Measurements from ENCODE around the gene FNIP2. TPM values are rescaled to one million over a fixed set of nuclear protein-coding genes. Genes with fewer than 3 reads are reported as not detected.

Gene FNIP2
- total and polyA plus RNA-seq, 9 of the 15 experiments (the other 6 are each of a cell fraction or from before 2014, with no cell fraction given), result 1.7 to 15.5 (median 8.3) TPM

DNA sequence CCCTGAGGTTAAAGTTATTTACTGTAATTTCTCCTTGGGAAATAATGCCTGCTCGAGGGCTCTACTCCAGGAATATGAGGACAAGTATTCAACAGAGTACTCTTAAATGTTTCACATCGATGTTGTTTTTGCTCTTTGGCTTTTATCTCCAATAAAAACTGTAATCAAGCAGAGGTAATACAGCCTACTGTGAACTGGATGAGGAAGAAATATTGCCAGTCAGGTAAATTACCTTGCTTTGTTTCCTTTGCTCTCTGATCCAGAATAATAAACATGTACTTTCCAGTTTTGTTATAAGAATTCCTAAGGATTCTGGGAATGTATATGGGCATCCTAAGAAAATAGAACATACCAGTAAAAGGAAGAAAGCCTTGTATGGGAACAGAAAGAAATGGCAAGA, 60.4 kb downstream of the FNIP2 start (continued):
- TF ChIP-seq, protein P1, sequence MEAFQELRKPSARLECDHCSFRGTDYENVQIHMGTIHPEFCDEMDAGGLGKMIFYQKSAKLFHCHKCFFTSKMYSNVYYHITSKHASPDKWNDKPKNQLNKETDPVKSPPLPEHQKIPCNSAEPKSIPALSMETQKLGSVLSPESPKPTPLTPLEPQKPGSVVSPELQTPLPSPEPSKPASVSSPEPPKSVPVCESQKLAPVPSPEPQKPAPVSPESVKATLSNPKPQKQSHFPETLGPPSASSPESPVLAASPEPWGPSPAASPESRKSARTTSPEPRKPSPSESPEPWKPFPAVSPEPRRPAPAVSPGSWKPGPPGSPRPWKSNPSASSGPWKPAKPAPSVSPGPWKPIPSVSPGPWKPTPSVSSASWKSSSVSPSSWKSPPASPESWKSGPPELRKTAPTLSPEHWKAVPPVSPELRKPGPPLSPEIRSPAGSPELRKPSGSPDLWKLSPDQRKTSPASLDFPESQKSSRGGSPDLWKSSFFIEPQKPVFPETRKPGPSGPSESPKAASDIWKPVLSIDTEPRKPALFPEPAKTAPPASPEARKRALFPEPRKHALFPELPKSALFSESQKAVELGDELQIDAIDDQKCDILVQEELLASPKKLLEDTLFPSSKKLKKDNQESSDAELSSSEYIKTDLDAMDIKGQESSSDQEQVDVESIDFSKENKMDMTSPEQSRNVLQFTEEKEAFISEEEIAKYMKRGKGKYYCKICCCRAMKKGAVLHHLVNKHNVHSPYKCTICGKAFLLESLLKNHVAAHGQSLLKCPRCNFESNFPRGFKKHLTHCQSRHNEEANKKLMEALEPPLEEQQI (IDR thresholded peaks at IDR 0.05), result no peak
- TF ChIP-seq, protein P2, sequence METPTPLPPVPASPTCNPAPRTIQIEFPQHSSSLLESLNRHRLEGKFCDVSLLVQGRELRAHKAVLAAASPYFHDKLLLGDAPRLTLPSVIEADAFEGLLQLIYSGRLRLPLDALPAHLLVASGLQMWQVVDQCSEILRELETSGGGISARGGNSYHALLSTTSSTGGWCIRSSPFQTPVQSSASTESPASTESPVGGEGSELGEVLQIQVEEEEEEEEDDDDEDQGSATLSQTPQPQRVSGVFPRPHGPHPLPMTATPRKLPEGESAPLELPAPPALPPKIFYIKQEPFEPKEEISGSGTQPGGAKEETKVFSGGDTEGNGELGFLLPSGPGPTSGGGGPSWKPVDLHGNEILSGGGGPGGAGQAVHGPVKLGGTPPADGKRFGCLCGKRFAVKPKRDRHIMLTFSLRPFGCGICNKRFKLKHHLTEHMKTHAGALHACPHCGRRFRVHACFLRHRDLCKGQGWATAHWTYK (CRISPR knock-in tag; IDR thresholded peaks at IDR 0.05), result no peak
- no peak for TF ChIP-seq ZNF324 (CRISPR knock-in tag; IDR thresholded peaks at IDR 0.05)
- TF ChIP-seq TEAD4 (IDR thresholded peaks at IDR 0.05; ENCODE audit: low read length), result no peak
- TF ChIP-seq TEAD4 (CRISPR knock-in tag; IDR thresholded peaks at IDR 0.05; ENCODE audit: borderline replicate concordance), result no peak
- TF ChIP-seq POLR2A (conservative IDR thresholded peaks at IDR 0.05), result no peak
- TF ChIP-seq, protein P3, sequence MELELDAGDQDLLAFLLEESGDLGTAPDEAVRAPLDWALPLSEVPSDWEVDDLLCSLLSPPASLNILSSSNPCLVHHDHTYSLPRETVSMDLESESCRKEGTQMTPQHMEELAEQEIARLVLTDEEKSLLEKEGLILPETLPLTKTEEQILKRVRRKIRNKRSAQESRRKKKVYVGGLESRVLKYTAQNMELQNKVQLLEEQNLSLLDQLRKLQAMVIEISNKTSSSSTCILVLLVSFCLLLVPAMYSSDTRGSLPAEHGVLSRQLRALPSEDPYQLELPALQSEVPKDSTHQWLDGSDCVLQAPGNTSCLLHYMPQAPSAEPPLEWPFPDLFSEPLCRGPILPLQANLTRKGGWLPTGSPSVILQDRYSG (tag; conservative IDR thresholded peaks at IDR 0.05; ENCODE audit: low read depth), result no peak
- no peak for TF ChIP-seq KLF6 (CRISPR knock-in tag; IDR thresholded peaks at IDR 0.05; ENCODE audit: borderline replicate concordance)
- TF ChIP-seq, protein P4, sequence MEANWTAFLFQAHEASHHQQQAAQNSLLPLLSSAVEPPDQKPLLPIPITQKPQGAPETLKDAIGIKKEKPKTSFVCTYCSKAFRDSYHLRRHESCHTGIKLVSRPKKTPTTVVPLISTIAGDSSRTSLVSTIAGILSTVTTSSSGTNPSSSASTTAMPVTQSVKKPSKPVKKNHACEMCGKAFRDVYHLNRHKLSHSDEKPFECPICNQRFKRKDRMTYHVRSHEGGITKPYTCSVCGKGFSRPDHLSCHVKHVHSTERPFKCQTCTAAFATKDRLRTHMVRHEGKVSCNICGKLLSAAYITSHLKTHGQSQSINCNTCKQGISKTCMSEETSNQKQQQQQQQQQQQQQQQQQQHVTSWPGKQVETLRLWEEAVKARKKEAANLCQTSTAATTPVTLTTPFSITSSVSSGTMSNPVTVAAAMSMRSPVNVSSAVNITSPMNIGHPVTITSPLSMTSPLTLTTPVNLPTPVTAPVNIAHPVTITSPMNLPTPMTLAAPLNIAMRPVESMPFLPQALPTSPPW (CRISPR knock-in tag; IDR thresholded peaks at IDR 0.05), result no peak
- no peak for TF ChIP-seq PTBP1 (IDR thresholded peaks at IDR 0.05; ENCODE audit: low read depth, low read length)
- no peak for TF ChIP-seq SP1 (CRISPR knock-in tag; IDR thresholded peaks at IDR 0.05)

Measured in K562 (cell line).